ENCODE data around the gene FOXF1.

FOXF1 gene

DNA sequence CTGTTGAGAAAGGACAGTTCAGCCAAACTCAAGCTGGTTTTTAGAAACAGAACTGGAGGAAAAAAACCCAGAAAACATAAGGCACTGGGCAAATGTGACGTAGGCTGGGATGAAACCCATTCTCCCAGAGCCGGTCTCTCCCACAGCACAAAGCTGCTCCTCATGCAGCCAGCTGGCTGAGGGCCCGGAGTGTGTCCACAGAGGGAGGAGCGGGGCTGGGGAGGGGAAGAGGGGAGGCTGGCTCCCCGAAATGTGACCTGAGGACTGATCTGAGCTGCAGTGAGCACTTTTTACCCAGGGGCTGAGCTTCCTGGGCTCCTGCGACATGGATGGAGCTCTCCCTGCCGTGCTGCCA is 20.8 kb downstream of the FOXF1 start:
- Histone ChIP-seq H3K18ac (ENCODE audit: low read length) (no peak overlapping the region), H3K27ac (ENCODE audit: low read depth, low read length) (no peak overlapping the region), H2BK15ac (replicated peaks; ENCODE audit: low read depth) (no peak overlapping the region), H4K8ac (ENCODE audit: low read depth, low read length) (no peak overlapping the region), H3K27me3 (ENCODE audit: insufficient read depth, low read length, poor library complexity) (no peaks in the 10 kb centered on the region), H3K4me2 (ENCODE audit: low read length) (no peak overlapping the region), H3K79me2 (ENCODE audit: control insufficient read depth, insufficient read depth, low read length) (no peaks in the 10 kb centered on the region), H3K9ac (ENCODE audit: low read length) (no peak overlapping the region), H3K4me3 (ENCODE audit: low read length) (no peak overlapping the region), H2AK5ac (ENCODE audit: low read length) (no peak overlapping the region), H3K36me3 (ENCODE audit: control insufficient read depth, insufficient read depth, low read length) (no peaks in the 10 kb centered on the region), H4K5ac (ENCODE audit: low read length) (no peak overlapping the region), H3K4me1 (ENCODE audit: control insufficient read depth, low read depth, low read length) (no peaks in the 10 kb centered on the region), H3K79me1 (ENCODE audit: low read length) (no peaks in the 10 kb centered on the region), H3K23ac (ENCODE audit: low read length) (no peak overlapping the region), H2BK5ac (ENCODE audit: low read length) (no peak overlapping the region), H3K56ac (ENCODE audit: low read length) (no peak overlapping the region), H2BK120ac (ENCODE audit: low read depth, low read length) (no peak overlapping the region), H3K4ac (ENCODE audit: low read depth, low read length) (no peak overlapping the region)
- no CpG with 5 or more reads among the region's 7 CpGs for WGBS (ENCODE audit: extremely low coverage, insufficient coverage, low lambda C conversion rate)
- no peak for DNase-seq

DNA sequence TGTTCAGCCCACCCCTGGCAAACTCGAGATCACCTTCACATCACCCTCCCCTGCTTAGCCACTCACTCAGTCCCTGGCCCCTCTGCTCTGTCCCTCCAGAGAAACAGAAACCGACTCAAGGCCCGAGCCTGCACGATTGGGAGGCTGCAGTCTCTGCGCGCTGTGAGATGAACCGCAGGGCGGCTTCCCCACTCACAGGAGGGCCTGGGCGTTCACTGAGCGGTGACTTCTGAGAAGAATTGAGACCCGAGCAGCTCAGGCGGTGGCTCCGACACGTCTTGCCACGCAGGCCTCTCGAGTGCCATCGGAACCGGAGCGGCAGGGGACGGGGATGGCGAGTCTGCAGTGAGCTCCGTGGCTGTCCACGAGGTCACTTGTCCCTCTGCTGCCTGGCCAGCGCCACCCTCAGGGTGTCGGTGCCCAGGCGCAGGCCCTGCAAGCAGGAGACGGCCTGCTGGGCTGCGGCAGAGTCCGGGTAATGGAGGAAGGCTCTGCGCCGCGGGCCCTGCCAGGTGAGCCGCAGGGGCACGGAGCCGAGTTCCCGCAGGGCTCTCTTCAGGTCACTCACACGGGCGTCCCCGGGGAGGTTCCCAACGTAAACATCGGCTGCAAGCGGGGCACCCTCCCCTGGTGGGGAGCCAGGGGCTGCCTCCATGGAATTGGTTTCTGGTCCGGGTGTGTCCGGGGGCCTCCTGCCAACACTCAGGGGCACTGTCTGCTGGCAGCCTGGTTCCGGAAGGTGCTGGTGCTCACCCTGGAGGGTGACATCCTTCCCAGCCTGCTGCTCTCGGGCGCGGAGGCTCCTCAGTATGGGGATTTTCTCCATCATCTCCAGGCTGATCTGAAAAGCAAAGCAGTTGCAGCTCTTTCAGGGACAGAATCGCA is 21.6 kb downstream of the FOXF1 start:
- no peak for DNase-seq

DNA sequence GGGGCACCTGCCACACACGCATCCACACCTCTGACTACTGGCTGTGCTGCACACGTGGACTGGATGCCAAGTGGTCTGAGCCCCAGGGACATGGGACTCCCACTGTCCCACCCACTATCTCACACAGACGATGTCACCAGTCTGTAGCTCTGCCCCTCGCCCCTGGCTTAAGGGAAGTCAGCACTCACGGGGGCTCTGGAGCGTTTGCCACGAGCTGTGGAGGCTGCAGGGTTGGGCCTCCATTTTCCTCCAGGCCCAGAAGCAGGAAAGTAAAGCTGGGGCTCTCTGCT is 22.1 kb downstream of the FOXF1 start:
- Histone ChIP-seq H3K4ac (ENCODE audit: low read depth, low read length) (no peak overlapping the region), H3K56ac (ENCODE audit: low read length) (no peak overlapping the region), H3K23ac (ENCODE audit: low read length) (no peak overlapping the region), H3K79me2 (ENCODE audit: control insufficient read depth, insufficient read depth, low read length) (no peaks in the 10 kb centered on the region), H3K4me1 (ENCODE audit: control insufficient read depth, low read depth, low read length) (no peaks in the 10 kb centered on the region), H4K5ac (ENCODE audit: low read length) (no peak overlapping the region), H2BK5ac (ENCODE audit: low read length) (no peak overlapping the region), H3K79me1 (ENCODE audit: low read length) (no peaks in the 10 kb centered on the region), H3K9ac (ENCODE audit: low read length) (no peak overlapping the region), H3K4me2 (ENCODE audit: low read length) (no peak overlapping the region), H2AK5ac (ENCODE audit: low read length) (no peak overlapping the region), H3K36me3 (ENCODE audit: control insufficient read depth, insufficient read depth, low read length) (no peaks in the 10 kb centered on the region), H4K8ac (ENCODE audit: low read depth, low read length) (no peak overlapping the region), H3K27ac (ENCODE audit: low read depth, low read length) (no peak overlapping the region), H3K27me3 (ENCODE audit: insufficient read depth, low read length, poor library complexity) (no peaks in the 10 kb centered on the region), H3K4me3 (ENCODE audit: low read length) (no peak overlapping the region), H3K18ac (ENCODE audit: low read length) (no peak overlapping the region), H2BK120ac (ENCODE audit: low read depth, low read length) (no peak overlapping the region), H2BK15ac (replicated peaks; ENCODE audit: low read depth) (no peak overlapping the region)
- no CpG with 5 or more reads among the region's 7 CpGs for WGBS (ENCODE audit: extremely low coverage, insufficient coverage, low lambda C conversion rate)
- no peak for DNase-seq

More for the DNA sequence above, 21.6 kb downstream of the FOXF1 start:
- H4K8ac ChIP-seq (ENCODE audit: low read depth, low read length) = no peak overlapping the region
- H3K9ac ChIP-seq (ENCODE audit: low read length) = no peak overlapping the region
- H3K79me1 ChIP-seq (ENCODE audit: low read length) = no peaks in the 10 kb centered on the region
- no peak overlapping the region for H3K18ac ChIP-seq (ENCODE audit: low read length)
- no peak overlapping the region for H3K4ac ChIP-seq (ENCODE audit: low read depth, low read length)
- H3K23ac ChIP-seq (ENCODE audit: low read length) = no peak overlapping the region
- H2BK15ac ChIP-seq (replicated peaks; ENCODE audit: low read depth) = no peak overlapping the region
- WGBS (ENCODE audit: extremely low coverage, insufficient coverage, low lambda C conversion rate) = no CpG with 5 or more reads among the region's 49 CpGs
- H3K56ac ChIP-seq (ENCODE audit: low read length) = no peak overlapping the region
- no peak overlapping the region for H2AK5ac ChIP-seq (ENCODE audit: low read length)
- no peak overlapping the region for H3K4me3 ChIP-seq (ENCODE audit: low read length)
- H3K27ac ChIP-seq (ENCODE audit: low read depth, low read length) = no peak overlapping the region
- H4K5ac ChIP-seq (ENCODE audit: low read length) = no peak overlapping the region
- H3K36me3 ChIP-seq (ENCODE audit: control insufficient read depth, insufficient read depth, low read length) = no peaks in the 10 kb centered on the region
- H2BK120ac ChIP-seq (ENCODE audit: low read depth, low read length) = no peak overlapping the region
- no peak overlapping the region for H3K4me2 ChIP-seq (ENCODE audit: low read length)
- no peaks in the 10 kb centered on the region for H3K27me3 ChIP-seq (ENCODE audit: insufficient read depth, low read length, poor library complexity)
- H3K79me2 ChIP-seq (ENCODE audit: control insufficient read depth, insufficient read depth, low read length) = no peaks in the 10 kb centered on the region
- H3K4me1 ChIP-seq (ENCODE audit: control insufficient read depth, low read depth, low read length) = no peaks in the 10 kb centered on the region
- H2BK5ac ChIP-seq (ENCODE audit: low read length) = no peak overlapping the region

DNA sequence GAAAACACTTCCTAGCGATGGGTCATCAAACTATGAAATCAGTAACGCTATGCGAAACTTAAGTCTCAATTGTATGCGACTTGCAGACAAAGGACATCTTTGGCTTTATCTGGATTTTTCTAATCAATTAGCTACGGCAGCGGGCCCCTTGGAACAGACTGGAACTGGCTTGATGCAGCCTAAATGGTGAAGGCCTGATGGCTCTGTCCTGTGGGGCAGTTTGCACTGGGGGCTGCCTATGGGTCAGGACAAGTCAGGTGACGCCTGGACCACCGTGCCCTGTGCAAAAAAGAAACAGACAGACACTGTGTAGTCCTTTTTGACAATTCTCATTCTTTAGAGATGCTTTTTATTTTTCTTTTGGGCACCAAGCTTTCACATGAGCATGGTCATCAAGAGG is 22.7 kb downstream of the FOXF1 start:
- no peak overlapping the region for H2BK5ac ChIP-seq (ENCODE audit: low read length)
- H3K27me3 ChIP-seq (ENCODE audit: insufficient read depth, low read length, poor library complexity) = no peaks in the 10 kb centered on the region
- H4K5ac ChIP-seq (ENCODE audit: low read length) = no peak overlapping the region
- no peak for DNase-seq
- no peaks in the 10 kb centered on the region for H3K36me3 ChIP-seq (ENCODE audit: control insufficient read depth, insufficient read depth, low read length)
- WGBS (ENCODE audit: extremely low coverage, insufficient coverage, low lambda C conversion rate) = no CpG with 5 or more reads among the region's 8 CpGs
- no peak overlapping the region for H3K4me3 ChIP-seq (ENCODE audit: low read length)
- H2AK5ac ChIP-seq (ENCODE audit: low read length) = no peak overlapping the region
- no peak overlapping the region for H3K9ac ChIP-seq (ENCODE audit: low read length)
- no peak overlapping the region for H3K4me2 ChIP-seq (ENCODE audit: low read length)
- H3K23ac ChIP-seq (ENCODE audit: low read length) = no peak overlapping the region
- H2BK15ac ChIP-seq (replicated peaks; ENCODE audit: low read depth) = no peak overlapping the region
- H3K79me2 ChIP-seq (ENCODE audit: control insufficient read depth, insufficient read depth, low read length) = no peaks in the 10 kb centered on the region
- H3K56ac ChIP-seq (ENCODE audit: low read length) = no peak overlapping the region
- H3K4me1 ChIP-seq (ENCODE audit: control insufficient read depth, low read depth, low read length) = no peaks in the 10 kb centered on the region
- H3K79me1 ChIP-seq (ENCODE audit: low read length) = no peaks in the 10 kb centered on the region
- H4K8ac ChIP-seq (ENCODE audit: low read depth, low read length) = no peak overlapping the region
- no peak overlapping the region for H2BK120ac ChIP-seq (ENCODE audit: low read depth, low read length)
- no peak overlapping the region for H3K27ac ChIP-seq (ENCODE audit: low read depth, low read length)
- no peak overlapping the region for H3K4ac ChIP-seq (ENCODE audit: low read depth, low read length)
- no peak overlapping the region for H3K18ac ChIP-seq (ENCODE audit: low read length)

- no peaks in the 10 kb centered on the region for H3K4me1 ChIP-seq (ENCODE audit: control insufficient read depth, low read depth, low read length)
- no peak overlapping the region for H3K18ac ChIP-seq (ENCODE audit: low read length)
- no peak overlapping the region for H3K56ac ChIP-seq (ENCODE audit: low read length)
- H3K79me2 ChIP-seq (ENCODE audit: control insufficient read depth, insufficient read depth, low read length) = no peaks in the 10 kb centered on the region
- H3K36me3 ChIP-seq (ENCODE audit: control insufficient read depth, insufficient read depth, low read length) = no peaks in the 10 kb centered on the region
- no peak overlapping the region for H2AK5ac ChIP-seq (ENCODE audit: low read length)
- H3K9ac ChIP-seq (ENCODE audit: low read length) = no peak overlapping the region
- H4K8ac ChIP-seq (ENCODE audit: low read depth, low read length) = no peak overlapping the region
- no peak for DNase-seq
- H3K23ac ChIP-seq (ENCODE audit: low read length) = no peak overlapping the region
- no peaks in the 10 kb centered on the region for H3K27me3 ChIP-seq (ENCODE audit: insufficient read depth, low read length, poor library complexity)
- no CpG with 5 or more reads among the region's 8 CpGs for WGBS (ENCODE audit: extremely low coverage, insufficient coverage, low lambda C conversion rate)
- no peak overlapping the region for H3K4me2 ChIP-seq (ENCODE audit: low read length)
- no peak overlapping the region for H2BK15ac ChIP-seq (replicated peaks; ENCODE audit: low read depth)
- H3K79me1 ChIP-seq (ENCODE audit: low read length) = no peaks in the 10 kb centered on the region
- no peak overlapping the region for H3K27ac ChIP-seq (ENCODE audit: low read depth, low read length)
- no peak overlapping the region for H3K4ac ChIP-seq (ENCODE audit: low read depth, low read length)
- no peak overlapping the region for H2BK120ac ChIP-seq (ENCODE audit: low read depth, low read length)
- H2BK5ac ChIP-seq (ENCODE audit: low read length) = no peak overlapping the region
- H3K4me3 ChIP-seq (ENCODE audit: low read length) = no peak overlapping the region
- no peak overlapping the region for H4K5ac ChIP-seq (ENCODE audit: low read length)
Observed at GRCh38 chr16:86533767-86534351, 23.5 kb downstream of the FOXF1 start.
